HCT116 (cell line): ENCODE data around the gene GARIN5B.
"Not testable (repeated sequence)": the region's sequence is repeated elsewhere in the genome, so short reads cannot be mapped to it uniquely, and the experiment has no call there.

Experiments
- CTCF ChIP-seq, 3 experiments: fragments of 200-600 bp in 1 of 3; sonication (generic) in 1 of 3; IDR thresholded peaks in 2 of 3; conservative IDR thresholded peaks in 1 of 3; 2 replicates each; pipeline ENCODE4 v1.5.1; 2012 to 2017; ENCODE audit warnings: low read depth in 2 of 3, low read length in 2 of 3, antibody characterized with exemption in 1 of 3, borderline replicate concordance in 1 of 3, control low read depth in 1 of 3, mild to moderate bottlenecking in 1 of 3, mixed read lengths in 1 of 3, mixed run types in 1 of 3, moderate library complexity in 1 of 3; ENCODE audit not compliant: insufficient read depth in 1 of 3
- POLR2A ChIP-seq: IDR thresholded peaks from 2 replicates; pipeline ENCODE4 v1.7.0; 2011; ENCODE audit warnings: borderline replicate concordance; ENCODE audit not compliant: insufficient read depth, insufficient read length; ENCODE audit errors: extremely low read depth
- POLR2AphosphoS5 ChIP-seq: IDR thresholded peaks from 2 replicates; pipeline ENCODE4 v1.6.1; 2011; ENCODE audit warnings: mild to moderate bottlenecking, low read depth, low read length, moderate library complexity
- REST ChIP-seq: IDR thresholded peaks from 2 replicates; pipeline ENCODE4 v1.6.1; 2012; ENCODE audit warnings: low read depth
- ZFX ChIP-seq: fragments of 450-650 bp; IDR thresholded peaks from 2 replicates; pipeline ENCODE4 v1.6.1; 2017
- TF ChIP-seq, protein P1 (sequence below): IDR thresholded peaks from 2 replicates; pipeline ENCODE4 v1.6.1; 2012

DNA sequence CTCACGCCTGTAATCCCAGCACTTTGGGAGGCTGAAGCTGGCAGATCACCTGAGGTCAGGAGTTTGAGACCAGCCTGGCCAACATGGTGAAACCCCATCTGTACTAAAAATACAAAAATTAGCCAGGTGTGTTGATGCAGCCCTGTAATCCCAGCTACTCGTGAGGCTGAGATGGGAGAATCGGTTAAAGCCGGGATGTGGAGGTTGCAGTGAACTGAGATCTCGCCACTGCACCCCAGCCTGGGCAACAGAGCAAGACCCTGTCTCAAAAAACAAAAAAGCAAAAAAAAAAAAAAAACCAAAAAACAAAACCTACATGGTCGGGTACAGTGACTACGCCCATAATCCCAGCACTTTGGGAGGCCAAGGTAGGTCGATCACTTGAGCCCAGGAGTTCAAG is 46.1 kb upstream of the GARIN5B start:
- not testable (repeated sequence) for TF ChIP-seq REST; POLR2A; POLR2AphosphoS5; ZFX; CTCF (IDR thresholded peaks at IDR 0.05 in 2 of 3, conservative IDR thresholded peaks at IDR 0.05 in 1 of 3; ENCODE audit: borderline replicate concordance in 1 of 3, insufficient read depth in 1 of 3, low read depth in 2 of 3, low read length in 2 of 3)
- TF ChIP-seq, protein P1, sequence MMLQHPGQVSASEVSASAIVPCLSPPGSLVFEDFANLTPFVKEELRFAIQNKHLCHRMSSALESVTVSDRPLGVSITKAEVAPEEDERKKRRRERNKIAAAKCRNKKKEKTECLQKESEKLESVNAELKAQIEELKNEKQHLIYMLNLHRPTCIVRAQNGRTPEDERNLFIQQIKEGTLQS = not testable (repeated sequence)
